Measurements from ENCODE around the gene SETBP1.

- TF ChIP-seq CTCF (IDR thresholded peaks at IDR 0.05; ENCODE audit: low read depth, low read length, poor library complexity, severe bottlenecking): no peak
- TF ChIP-seq EZH2phosphoT487 (IDR thresholded peaks at IDR 0.05; ENCODE audit: borderline replicate concordance, low read length): no peak
Observed at GRCh38 chr18:44637210-44638033, 43.3 kb upstream of the SETBP1 start.
